22Rv1 (cell line): Measurements from ENCODE around the gene MSL3B.

Experiments
- H3K27ac ChIP-seq: fragments of 450-650 bp; 2 replicates; pipeline ENCODE4 v1.5.1; 2017
- ZFX ChIP-seq: fragments of 450-650 bp; IDR thresholded peaks from 2 replicates; pipeline ENCODE4 v1.6.1; 2017; ENCODE audit warnings: antibody characterized with exemption, borderline replicate concordance
- TF ChIP-seq, protein P1 (sequence below): fragments of 450-650 bp; IDR thresholded peaks from 2 replicates; pipeline ENCODE4 v1.5.1; 2017; ENCODE audit warnings: mild to moderate bottlenecking

The MSL3B gene

DNA sequence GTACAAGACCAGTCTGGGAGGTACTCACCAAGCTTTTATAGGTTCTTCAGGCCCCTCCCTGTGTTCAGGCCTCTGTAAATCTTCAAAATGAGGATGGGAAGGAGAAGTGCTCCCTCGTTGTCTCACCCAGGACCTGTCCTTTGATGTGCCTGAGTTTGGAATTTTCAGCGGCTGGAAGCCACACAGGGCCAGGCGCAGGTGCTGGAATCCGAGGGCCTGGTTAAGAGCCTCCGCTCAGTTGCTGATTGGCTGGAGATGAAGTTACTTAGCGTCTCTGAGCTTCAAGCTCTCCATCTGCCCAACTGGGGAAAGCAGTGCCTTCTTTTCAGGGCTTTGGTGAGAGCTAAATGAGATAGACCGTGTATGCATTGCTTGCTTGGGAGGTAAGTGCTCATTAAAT lies 43.8 kb downstream of the MSL3B start:
- TF ChIP-seq, protein P1, sequence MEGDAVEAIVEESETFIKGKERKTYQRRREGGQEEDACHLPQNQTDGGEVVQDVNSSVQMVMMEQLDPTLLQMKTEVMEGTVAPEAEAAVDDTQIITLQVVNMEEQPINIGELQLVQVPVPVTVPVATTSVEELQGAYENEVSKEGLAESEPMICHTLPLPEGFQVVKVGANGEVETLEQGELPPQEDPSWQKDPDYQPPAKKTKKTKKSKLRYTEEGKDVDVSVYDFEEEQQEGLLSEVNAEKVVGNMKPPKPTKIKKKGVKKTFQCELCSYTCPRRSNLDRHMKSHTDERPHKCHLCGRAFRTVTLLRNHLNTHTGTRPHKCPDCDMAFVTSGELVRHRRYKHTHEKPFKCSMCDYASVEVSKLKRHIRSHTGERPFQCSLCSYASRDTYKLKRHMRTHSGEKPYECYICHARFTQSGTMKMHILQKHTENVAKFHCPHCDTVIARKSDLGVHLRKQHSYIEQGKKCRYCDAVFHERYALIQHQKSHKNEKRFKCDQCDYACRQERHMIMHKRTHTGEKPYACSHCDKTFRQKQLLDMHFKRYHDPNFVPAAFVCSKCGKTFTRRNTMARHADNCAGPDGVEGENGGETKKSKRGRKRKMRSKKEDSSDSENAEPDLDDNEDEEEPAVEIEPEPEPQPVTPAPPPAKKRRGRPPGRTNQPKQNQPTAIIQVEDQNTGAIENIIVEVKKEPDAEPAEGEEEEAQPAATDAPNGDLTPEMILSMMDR: no peak
- TF ChIP-seq ZFX: no peak
- no peak overlapping the region for H3K27ac ChIP-seq

GRCh38 chr2:233823731-233824121 lies 44.5 kb downstream of the MSL3B start:
- no peak overlapping the region for H3K27ac ChIP-seq
- TF ChIP-seq, protein P1: no peak
- no peak for TF ChIP-seq ZFX

DNA sequence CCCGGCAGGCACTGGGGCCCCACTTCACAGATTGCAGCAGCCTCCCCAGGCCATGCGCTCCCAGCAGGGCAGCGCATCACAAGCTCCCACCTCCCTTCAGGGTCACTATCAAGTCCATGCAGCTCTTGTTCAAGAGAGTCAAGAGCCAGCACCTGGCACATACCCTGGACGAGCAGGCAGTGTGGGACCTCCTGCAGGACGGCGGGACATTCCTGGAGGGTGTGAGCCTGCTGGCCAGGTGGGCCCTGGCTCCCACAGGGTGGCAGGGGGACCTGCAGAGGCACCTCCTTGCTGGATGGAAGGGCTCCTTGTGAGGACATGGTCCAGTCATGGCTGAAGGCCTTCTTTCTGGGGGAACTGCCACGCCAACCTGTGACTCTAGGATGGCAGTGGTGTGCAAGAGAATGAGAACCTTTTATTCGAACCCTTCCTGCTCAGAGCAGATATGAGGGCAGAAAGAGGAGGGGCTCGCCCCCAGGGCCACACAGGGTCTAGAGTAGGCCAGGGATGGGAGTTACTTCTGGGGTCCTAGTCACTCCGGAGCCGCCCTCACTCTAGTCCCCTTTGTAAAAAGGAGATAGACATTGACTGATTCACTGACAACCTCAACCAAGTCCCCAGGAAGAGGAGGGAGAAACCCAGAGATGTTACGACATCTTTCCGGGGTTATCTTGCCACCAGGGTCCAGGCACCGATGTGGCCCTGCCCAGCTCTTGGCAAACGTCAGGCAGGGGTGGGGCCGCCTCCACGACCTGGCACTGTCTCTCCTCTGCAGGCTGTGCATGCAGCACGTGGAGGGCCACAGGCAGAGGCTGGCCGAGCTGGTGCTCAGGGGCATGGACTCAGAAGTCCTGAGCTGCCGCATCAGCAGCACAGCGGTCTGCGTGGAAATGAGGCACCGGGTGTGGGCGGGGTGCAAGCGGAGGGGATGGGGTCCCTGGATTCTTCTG lies 45.1 kb downstream of the MSL3B start:
- no peak overlapping the region for H3K27ac ChIP-seq
- TF ChIP-seq, protein P1: no peak
- no peak for TF ChIP-seq ZFX

- no peak overlapping the region for H3K27ac ChIP-seq
- TF ChIP-seq ZFX: no peak
- TF ChIP-seq, protein P1: no peak
Measured at GRCh38 chr2:233822101-233822771, 46.0 kb downstream of the MSL3B start.

- TF ChIP-seq ZFX: no peak
- TF ChIP-seq, protein P1: no peak
- no peak overlapping the region for H3K27ac ChIP-seq
Measured at GRCh38 chr2:233821709-233822100, 46.5 kb downstream of the MSL3B start.

DNA sequence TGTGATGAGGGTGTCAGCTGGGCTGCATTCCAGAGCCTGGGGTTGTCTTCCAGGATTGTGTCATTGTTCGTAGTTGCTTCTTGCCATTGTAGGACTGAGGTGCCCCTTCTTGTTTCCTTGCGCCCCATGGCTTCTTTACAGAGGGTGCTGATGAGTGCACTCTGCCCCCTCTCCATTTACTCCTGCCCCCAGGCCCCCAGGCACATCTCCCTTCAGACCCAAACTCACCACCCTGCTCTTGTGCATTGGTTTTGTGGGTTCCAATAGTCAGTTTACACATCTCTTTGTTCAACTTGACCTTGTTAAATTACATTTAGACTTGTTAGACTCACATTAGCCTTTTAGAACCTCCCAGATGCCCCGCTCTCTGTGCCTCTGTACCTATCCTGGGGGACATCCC lies 47.0 kb downstream of the MSL3B start:
- H3K27ac ChIP-seq: no peak overlapping the region
- TF ChIP-seq, protein P1: no peak
- TF ChIP-seq ZFX: no peak

DNA sequence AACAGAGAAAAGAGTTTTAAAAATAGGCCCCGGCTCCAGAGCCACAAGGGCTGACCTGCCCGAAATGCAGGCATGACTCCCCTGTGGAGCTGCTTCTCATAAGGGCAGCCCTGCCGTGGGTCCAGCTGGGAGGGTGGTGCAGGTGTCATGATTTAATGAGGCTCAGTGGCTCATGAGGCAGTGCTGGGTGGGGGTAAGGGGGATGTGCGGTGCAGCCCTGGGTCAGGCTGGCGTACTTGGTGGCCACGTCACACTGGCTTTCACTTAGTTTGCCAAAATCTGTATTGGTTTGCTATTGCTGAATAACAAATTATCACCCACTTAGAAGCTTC lies 47.4 kb downstream of the MSL3B start:
- no peak for TF ChIP-seq ZFX
- TF ChIP-seq, protein P1: no peak

More for the DNA sequence above, 47.4 kb downstream of the MSL3B start:
- H3K27ac ChIP-seq: no peak overlapping the region
